Neuron (in vitro differentiated cells): ENCODE data around the gene ZNF217.
"Not testable (repeated sequence)": the region's sequence is repeated elsewhere in the genome, so short reads cannot be mapped to it uniquely, and the experiment has no call there.

Source experiments
- H2AFZ ChIP-seq: one replicate; pipeline ENCODE4 v1.6.1; 2013; ENCODE audit warnings: low read depth, mild to moderate bottlenecking, inconsistent platforms, low read length, moderate library complexity
- H3K27me3 ChIP-seq: one replicate; pipeline ENCODE4 v1.6.1; 2013; ENCODE audit warnings: low read length; ENCODE audit not compliant: insufficient read depth
- H3K36me3 ChIP-seq: one replicate; pipeline ENCODE4 v1.6.1; 2013; ENCODE audit warnings: low read length; ENCODE audit not compliant: insufficient read depth
- H3K4me1 ChIP-seq: one replicate; pipeline ENCODE4 v1.6.1; 2013; ENCODE audit warnings: low read length; ENCODE audit not compliant: insufficient read depth
- H3K4me3 ChIP-seq: 2 replicates; pipeline ENCODE4 v1.5.1; 2013; ENCODE audit warnings: mild to moderate bottlenecking, low read length, moderate library complexity
- H3K9me3 ChIP-seq: one replicate; pipeline ENCODE4 v1.6.1; 2013; ENCODE audit warnings: low read length

The ZNF217 gene

DNA sequence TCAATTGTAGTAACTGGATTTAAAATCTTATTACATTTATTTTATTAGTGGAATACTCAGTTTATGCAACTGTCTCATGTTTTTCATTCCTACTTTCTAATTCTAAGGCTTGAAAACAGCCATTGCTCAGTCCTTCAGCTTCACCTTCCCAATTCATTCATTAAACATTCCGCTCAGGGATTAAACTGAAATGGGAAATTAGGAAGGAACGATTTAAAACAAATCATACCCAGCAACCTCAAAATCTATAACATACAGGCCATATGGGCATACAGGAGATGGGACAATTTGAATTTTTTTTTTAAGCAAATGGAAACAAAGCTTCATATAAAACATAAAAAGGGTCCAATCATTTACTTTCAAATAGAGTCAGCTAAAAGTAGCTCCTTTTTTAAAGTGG lies 3.5 kb downstream of the ZNF217 start:
- H3K4me3 ChIP-seq, H2AFZ ChIP-seq, H3K27me3 ChIP-seq, H3K36me3 ChIP-seq, H3K9me3 ChIP-seq: not testable (repeated sequence)
- peaks cover 23% of the 10 kb centered on the region for H3K4me1 ChIP-seq

GRCh38 chr20:53589321-53590065 lies 4.1 kb downstream of the ZNF217 start:
- not testable (repeated sequence) for H3K27me3 ChIP-seq, H2AFZ ChIP-seq, H3K36me3 ChIP-seq, H3K9me3 ChIP-seq
- Histone ChIP-seq H3K4me1 (peaks cover 20% of the 10 kb centered on the region), H3K4me3 (peak overlapping the region; percentile 10)

DNA sequence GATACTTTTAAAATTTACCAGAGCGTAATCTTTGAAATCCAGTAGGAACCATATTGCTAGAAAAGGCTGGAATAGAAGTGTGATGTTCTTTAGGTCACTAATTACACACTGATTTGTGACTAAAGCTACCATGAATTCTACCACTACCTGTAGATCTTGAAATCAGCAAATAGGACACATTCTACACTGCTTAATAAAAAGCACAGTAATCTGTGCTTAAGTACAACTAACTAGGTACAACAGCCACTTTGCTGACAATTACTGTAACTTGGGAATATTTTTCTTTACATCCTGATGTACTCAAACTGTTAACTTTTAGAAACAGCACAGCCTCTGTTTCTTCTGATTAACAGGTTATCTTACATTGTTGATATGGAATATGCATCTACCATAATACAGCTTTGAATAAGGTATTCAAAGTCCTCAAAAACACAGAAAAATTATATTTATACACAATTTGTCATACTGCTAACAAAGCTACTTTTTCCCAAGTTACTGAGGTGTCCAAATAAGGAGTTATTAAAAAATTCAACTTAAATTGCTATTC lies 6.4 kb downstream of the ZNF217 start:
- H3K4me3 ChIP-seq, H2AFZ ChIP-seq, H3K9me3 ChIP-seq, H3K27me3 ChIP-seq, H3K36me3 ChIP-seq: not testable (repeated sequence)
- peaks cover 23% of the 10 kb centered on the region for H3K4me1 ChIP-seq

DNA sequence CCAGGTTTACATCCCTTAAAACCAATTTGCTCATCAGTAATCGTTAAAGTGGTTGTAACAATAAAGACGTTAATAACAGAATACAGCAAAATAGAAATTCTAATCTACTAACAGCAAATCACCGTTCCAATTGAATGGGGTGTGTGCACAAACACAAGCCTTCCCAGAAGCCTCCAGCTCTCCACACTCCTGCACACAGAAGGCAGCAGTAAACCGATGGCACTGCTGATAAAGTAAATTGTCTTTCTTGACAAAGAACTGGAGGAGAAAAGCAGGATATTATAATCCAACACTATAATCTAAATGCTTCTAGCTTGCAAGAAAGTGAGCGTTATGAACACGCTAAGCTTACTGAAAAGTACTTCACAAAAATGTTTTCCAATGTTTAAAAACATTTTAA lies 7.0 kb downstream of the ZNF217 start:
- Histone ChIP-seq H2AFZ (no peak overlapping the region), H3K4me1 (peaks cover 23% of the 10 kb centered on the region), H3K36me3 (peaks cover 14% of the 10 kb centered on the region), H3K9me3 (peaks cover 4% of the 10 kb centered on the region), H3K4me3 (no peak overlapping the region), H3K27me3 (no peaks in the 10 kb centered on the region)

GRCh38 chr20:53585910-53586309 lies 7.7 kb downstream of the ZNF217 start:
- peaks cover 23% of the 10 kb centered on the region for H3K4me1 ChIP-seq

DNA sequence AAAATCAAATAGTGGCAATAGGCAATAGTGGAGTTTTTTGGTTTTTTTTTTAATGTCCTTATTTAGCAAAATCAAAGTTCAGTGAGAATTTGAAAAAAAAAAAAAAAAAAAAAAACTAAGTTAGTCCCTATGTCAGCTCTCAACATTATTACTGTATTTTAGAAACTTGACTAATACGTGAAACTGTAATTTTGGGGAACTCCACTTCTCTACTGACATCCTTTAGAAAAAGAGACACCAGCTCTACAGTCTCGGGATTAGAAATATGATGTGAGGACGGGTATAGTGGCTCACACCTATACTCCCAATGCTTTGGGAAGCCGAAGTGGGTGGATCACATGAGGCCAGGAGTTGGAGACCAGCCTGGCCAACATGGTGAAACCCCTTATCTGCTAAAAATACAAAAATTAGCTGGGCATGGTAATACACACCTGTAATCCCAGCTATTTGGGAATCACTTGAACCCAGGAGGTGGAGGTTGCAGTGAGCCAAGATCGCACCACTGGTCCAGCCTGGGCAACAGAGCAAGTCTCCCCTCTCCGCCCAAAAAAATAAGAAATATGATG lies 8.6 kb downstream of the ZNF217 start:
- peaks cover 19% of the 10 kb centered on the region for H3K4me1 ChIP-seq

More at GRCh38 chr20:53585910-53586309, 7.7 kb downstream of the ZNF217 start:
- not testable (repeated sequence) for H2AFZ ChIP-seq, H3K27me3 ChIP-seq, H3K9me3 ChIP-seq, H3K4me3 ChIP-seq
- peaks cover 22% of the 10 kb centered on the region for H3K36me3 ChIP-seq

GRCh38 chr20:53584550-53584913 lies 9.1 kb downstream of the ZNF217 start:
- peaks cover 13% of the 10 kb centered on the region for H3K4me1 ChIP-seq
- peaks cover 35% of the 10 kb centered on the region for H3K36me3 ChIP-seq
- H3K27me3 ChIP-seq, H3K9me3 ChIP-seq, H2AFZ ChIP-seq, H3K4me3 ChIP-seq: not testable (repeated sequence)

More for the DNA sequence above, 8.6 kb downstream of the ZNF217 start:
- H3K4me3 ChIP-seq, H3K9me3 ChIP-seq, H3K27me3 ChIP-seq, H2AFZ ChIP-seq: not testable (repeated sequence)
- peaks cover 30% of the 10 kb centered on the region for H3K36me3 ChIP-seq

- H3K4me1 ChIP-seq, H3K27me3 ChIP-seq, H3K4me3 ChIP-seq, H2AFZ ChIP-seq, H3K9me3 ChIP-seq: not testable (repeated sequence)
- peaks cover 36% of the 10 kb centered on the region for H3K36me3 ChIP-seq
These were observed 9.7 kb downstream of the ZNF217 start for GRCh38 chr20:53583660-53584549.

- no peaks in the 10 kb centered on the region for H3K27me3 ChIP-seq
- H2AFZ ChIP-seq: no peak overlapping the region
- peaks cover 4% of the 10 kb centered on the region for H3K4me1 ChIP-seq
- H3K4me3 ChIP-seq: no peak overlapping the region
- H3K9me3 ChIP-seq: peaks cover 8% of the 10 kb centered on the region
- H3K36me3 ChIP-seq: peaks cover 36% of the 10 kb centered on the region
These were observed 10.9 kb downstream of the ZNF217 start for GRCh38 chr20:53582574-53583351.

DNA sequence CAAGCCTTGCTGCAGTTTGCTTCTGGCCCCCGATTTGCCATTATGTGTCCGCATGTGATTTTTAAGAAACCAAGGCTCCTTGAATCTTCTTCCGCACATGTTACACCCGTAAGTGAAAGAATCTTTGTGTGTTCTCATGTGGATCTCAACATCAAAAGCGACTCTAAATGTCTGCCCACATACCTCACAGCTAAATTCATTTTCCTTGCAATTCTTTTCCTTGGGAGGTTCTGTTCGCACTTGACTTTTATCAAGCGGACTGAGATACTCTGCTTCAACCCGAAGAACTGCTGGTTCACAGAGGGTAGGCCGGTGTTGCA lies 11.4 kb downstream of the ZNF217 start:
- peaks cover 39% of the 10 kb centered on the region for H3K36me3 ChIP-seq
- peaks cover 8% of the 10 kb centered on the region for H3K9me3 ChIP-seq
- H3K27me3 ChIP-seq: no peaks in the 10 kb centered on the region
- peaks cover 4% of the 10 kb centered on the region for H3K4me1 ChIP-seq
- H3K4me3 ChIP-seq: no peak overlapping the region
- H2AFZ ChIP-seq: no peak overlapping the region

- no peak overlapping the region for H2AFZ ChIP-seq
- H3K4me3 ChIP-seq: no peak overlapping the region
- no peaks in the 10 kb centered on the region for H3K27me3 ChIP-seq
- H3K9me3 ChIP-seq: peaks cover 8% of the 10 kb centered on the region
- H3K36me3 ChIP-seq: peaks cover 44% of the 10 kb centered on the region
- peaks cover 4% of the 10 kb centered on the region for H3K4me1 ChIP-seq
These were observed 12.0 kb downstream of the ZNF217 start for GRCh38 chr20:53581444-53582250.
